Erythroblast (primary cell): ENCODE measurements around the gene SCAANT1.
A peak's percentile ranks its signal among the peaks of the same experiment; 100 is the strongest.

Source experiments
- DNase-seq, 2 experiments: peaks; one replicate each; lab custom pipeline; 2025; lab: John Stamatoyannopoulos, UW
- GATA1 ChIP-seq: IDR thresholded peaks from 2 replicates; pipeline ENCODE4 v1.6.1; 2011; ENCODE audit warnings: low read depth, mild to moderate bottlenecking, control low read depth, low read length, moderate library complexity
- POLR2A ChIP-seq: IDR thresholded peaks from 2 replicates; pipeline ENCODE4 v1.6.1; 2011; ENCODE audit warnings: mild to moderate bottlenecking, low read length

SCAANT1 gene

DNA sequence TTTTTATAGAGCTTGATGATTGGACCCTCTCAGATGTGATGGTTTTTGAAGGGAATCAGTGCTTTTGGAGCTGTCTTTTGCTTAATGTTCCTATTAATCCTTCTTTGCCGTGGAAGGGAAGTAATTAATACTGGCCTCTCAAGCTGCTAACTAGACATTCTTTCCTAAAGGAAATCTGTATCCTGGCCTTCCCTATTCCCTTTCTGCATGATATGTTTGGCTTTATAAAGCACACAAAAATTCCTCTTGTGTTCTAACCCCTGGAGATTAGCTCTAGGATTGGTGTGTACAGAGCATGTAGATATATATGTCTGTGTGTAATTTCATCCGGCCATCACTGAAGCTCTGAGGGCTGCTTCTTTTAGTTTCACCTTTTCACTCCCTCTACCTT lies 41.6 kb downstream of the SCAANT1 start:
- DNase-seq = no peak
- TF ChIP-seq GATA1 = no peak
- TF ChIP-seq POLR2A = no peak

DNA sequence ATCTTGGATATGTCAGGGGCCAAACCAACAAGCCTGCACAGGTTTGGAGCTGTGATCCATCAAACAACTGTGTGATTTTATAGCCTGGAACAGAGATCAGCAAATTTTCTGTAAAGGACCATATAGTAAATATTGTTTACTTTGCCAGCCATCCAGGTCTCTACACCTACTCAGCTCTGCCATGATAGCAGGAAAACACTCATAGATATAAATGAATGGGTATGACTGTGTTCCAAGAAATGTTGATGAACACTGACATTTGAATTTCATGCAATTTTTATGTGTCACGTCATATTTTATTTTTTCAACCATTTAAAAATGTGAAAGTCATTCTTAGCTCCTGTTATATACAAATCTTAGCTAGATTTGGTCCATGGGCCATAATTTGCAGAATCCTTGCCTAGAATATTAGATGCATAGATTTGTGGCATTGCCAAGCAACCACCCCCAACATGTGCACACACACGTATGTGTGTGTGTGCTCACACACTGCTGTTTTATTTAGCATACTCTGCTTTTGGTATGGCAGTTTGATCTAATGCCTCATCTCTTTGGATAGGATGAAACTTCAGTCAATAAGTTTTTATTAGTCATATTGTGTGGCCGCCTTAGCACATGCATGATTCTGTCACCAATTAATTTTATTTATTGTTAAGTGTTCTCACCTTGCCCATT lies 42.1 kb downstream of the SCAANT1 start:
- no peak for DNase-seq
- TF ChIP-seq POLR2A (no peak), GATA1 (no peak)

DNA sequence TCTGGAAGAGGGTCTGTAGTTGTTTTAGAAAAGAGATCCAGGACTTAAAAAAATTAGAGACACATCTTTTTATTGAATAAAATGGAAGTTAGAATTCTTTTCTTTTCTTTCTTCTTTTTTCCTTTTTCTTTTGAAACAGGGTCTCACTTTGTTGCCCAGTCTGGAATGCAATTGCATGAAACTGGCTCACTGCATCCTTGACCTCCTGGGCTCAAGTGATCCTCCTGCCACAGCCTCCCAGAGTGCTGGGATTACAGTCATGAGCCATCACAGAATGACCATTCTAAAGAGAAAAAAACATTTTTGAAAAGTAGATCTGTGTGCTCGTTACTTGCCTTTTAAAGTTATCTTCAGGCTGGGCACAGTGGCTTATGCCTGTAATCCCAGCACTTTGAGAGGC lies 45.0 kb downstream of the SCAANT1 start:
- no peak for DNase-seq
- TF ChIP-seq POLR2A = no peak
- no peak for TF ChIP-seq GATA1

DNA sequence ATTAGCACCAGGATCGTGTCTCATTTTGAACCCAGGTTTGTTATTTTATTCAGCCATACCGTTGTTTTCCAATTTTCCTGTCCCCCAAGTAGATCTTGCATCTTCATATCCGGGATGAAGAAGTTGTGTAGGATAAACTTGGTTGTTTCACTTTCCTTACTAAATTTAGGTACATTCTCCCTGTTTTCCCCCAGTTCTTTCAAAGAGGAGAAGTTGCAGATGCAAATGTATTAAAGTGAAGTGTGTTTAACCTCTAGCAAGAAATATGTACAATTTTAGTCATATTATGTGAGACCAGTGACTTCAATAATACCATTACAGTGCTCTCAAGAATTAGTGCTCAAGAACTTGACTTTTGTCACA lies 47.2 kb downstream of the SCAANT1 start:
- DNase-seq = no peak
- no peak for TF ChIP-seq POLR2A
- no peak for TF ChIP-seq GATA1

DNA sequence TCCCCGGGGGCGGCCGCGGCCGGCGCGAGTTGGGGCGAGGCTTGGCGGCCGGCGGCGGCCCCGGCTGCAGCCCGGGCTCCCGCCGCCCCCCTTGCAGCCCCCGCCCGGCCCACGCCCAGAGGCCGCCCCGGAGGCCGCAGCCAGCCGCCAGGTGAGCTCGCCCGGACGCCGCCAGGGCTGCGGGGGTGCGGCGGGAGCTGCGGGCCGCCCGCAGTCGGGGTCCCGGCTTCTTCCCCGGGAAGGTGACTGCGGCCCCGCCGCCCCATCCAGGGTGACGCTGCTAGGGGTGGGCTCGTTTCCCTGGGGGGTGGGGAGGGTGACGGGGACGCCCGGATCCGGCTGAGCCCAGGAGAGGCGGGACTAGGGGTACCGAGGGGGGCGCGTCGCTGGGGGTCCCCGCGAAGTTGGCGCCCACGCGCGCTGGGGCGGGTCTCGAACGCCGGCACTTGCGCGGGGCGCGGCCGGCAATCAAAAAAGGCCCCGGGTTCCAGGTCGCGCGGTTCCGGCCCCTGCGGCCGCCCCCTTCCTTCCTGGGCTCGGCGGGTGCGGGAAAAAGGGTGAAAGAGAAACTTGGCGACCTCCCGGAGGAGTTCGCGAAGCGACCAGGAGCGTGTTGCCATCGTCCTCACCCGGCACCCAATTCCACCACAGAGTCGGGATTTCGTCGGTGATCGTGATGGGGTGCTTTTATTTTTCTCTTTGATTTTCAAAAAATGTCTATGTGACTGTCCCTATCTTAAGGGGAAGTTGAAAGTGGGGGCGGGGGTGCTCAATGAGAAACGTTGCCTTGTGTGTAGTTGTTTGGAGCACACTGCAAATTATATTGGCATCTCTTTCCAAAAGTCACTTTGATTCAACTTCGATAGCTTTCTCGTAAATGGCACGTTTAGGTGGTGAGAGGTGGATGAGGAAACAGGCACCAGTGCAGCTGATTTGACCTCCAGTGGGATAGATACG lies 47.9 kb downstream of the SCAANT1 start:
- peak; percentile 66 to 80 for DNase-seq
- TF ChIP-seq POLR2A (no peak), GATA1 (no peak)

DNA sequence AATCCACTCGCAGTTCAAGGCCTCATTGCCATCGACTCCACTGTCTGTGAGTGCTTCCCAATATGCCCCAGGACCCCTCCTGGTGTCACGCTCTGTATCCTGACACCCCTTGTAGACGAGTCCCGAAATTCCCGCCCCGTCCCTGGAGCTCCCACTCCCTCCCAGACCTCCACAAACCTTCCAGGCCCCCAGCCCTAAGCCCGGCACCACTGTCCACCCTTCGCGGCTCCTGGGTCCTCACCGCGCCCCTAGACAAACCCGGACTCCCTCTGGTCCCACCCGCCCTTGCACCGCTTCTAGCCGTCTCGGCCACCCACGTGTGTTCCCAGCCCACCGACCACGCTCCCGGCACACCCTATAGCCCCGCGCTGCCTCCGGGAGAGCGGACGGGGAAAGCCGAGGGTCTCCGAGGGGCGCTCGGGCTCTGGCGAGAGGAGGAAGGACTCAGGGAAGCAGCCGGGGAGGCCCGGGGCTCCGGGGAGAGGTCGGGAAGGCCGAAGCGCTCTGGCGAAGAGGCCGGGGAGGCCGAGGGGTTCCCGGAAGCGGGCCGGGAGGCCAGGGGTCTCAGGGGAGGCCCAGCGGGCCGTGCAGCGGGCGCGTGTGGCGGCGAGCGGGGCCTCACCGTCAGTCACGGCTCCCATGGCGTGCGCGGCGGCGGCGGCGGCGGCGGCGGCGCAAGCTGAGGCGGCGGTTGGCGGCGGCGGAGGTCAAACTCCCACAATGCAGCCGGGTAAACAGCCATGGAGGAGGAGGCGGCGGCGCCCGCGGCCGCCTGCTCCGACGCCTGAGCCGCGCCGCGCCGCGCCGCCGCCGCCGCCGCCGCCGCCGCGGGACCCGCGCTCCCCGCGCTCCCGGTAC lies 48.8 kb downstream of the SCAANT1 start, which contains the start of the genes ATXN7 and THOC7:
Gene ATXN7 (plus strand): TSS at position 718 of the 858 bp plus-strand sequence. CDS start 48,732 bp downstream, outside the sequence.
Gene THOC7 (minus strand): TSS at position 656 of the 858 bp plus-strand sequence. CDS start 15 bp downstream, at position 641.
- peak; percentile 77 to 87 for DNase-seq

DNA sequence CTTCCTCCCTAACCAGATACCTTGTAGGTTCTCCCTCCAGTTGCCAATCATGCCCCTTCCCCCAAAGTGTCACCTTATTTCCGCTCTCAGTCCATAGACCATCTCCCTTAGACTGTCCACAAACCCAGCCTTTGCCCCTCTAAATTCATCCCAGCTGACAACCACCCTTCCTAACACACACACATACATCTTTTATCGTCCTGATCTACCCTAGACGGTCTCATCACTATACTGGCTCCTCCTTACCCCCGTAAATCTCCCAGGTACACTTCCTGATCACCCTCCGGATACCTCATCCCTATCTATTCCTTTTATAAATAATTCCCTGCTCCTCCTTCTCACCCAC lies 49.4 kb downstream of the SCAANT1 start:
- DNase-seq = peak in 1 of 2 experiments; percentile 53

More for the DNA sequence above, 48.8 kb downstream of the SCAANT1 start, which contains the start of the genes ATXN7 and THOC7:
- TF ChIP-seq POLR2A = peak; percentile 31
- no peak for TF ChIP-seq GATA1

More for the DNA sequence above, 49.4 kb downstream of the SCAANT1 start:
- TF ChIP-seq GATA1 (no peak), POLR2A (no peak)
